GM18520 (cell line): ENCODE data around the gene TMEM123.

Experiments
- ATAC-seq: cut with Tn5 transposase; IDR thresholded peaks from one replicate; pipeline ENCODE4 v1.9.1; 2021; ENCODE audit not compliant: unreplicated experiment

TMEM123 gene

GRCh38 chr11:102426570-102426969 is 26.0 kb downstream of the TMEM123 start:
- ATAC-seq, result no peak

- no peak for ATAC-seq
Observed at GRCh38 chr11:102426000-102426399, 26.6 kb downstream of the TMEM123 start.

- ATAC-seq, result no peak
Observed at GRCh38 chr11:102423936-102424335, 28.6 kb downstream of the TMEM123 start.

- ATAC-seq, result no peak
Observed at GRCh38 chr11:102422817-102423712, 29.5 kb downstream of the TMEM123 start.

GRCh38 chr11:102421261-102421660 is 31.3 kb downstream of the TMEM123 start:
- no peak for ATAC-seq

- peak; percentile 93 for ATAC-seq
Observed at GRCh38 chr11:102420547-102420946, 32.0 kb downstream of the TMEM123 start.

- ATAC-seq, result no peak
Observed at GRCh38 chr11:102419181-102419580, 33.4 kb downstream of the TMEM123 start.

GRCh38 chr11:102416976-102417375 is 35.6 kb downstream of the TMEM123 start:
- ATAC-seq, result no peak

- ATAC-seq, result no peak
Observed at GRCh38 chr11:102415304-102415916, 37.2 kb downstream of the TMEM123 start.

GRCh38 chr11:102414559-102414958 is 38.0 kb downstream of the TMEM123 start:
- ATAC-seq, result no peak

- ATAC-seq, result no peak
Observed at GRCh38 chr11:102413497-102413896, 39.1 kb downstream of the TMEM123 start.

GRCh38 chr11:102411142-102411541 is 41.4 kb downstream of the TMEM123 start:
- ATAC-seq, result no peak

- no peak for ATAC-seq
Observed at GRCh38 chr11:102410382-102410784, 42.2 kb downstream of the TMEM123 start.

- no peak for ATAC-seq
Observed at GRCh38 chr11:102408339-102408738, 44.2 kb downstream of the TMEM123 start.

GRCh38 chr11:102407901-102408300 is 44.7 kb downstream of the TMEM123 start:
- no peak for ATAC-seq

GRCh38 chr11:102406099-102406498 is 46.5 kb downstream of the TMEM123 start:
- no peak for ATAC-seq

- ATAC-seq, result no peak
Observed at GRCh38 chr11:102405501-102405900, 47.1 kb downstream of the TMEM123 start.

GRCh38 chr11:102402548-102402947 is 50.0 kb downstream of the TMEM123 start:
- no peak for ATAC-seq

GRCh38 chr11:102401905-102402304 is 50.7 kb downstream of the TMEM123 start:
- no peak for ATAC-seq

- ATAC-seq, result no peak
Observed at GRCh38 chr11:102400603-102401002, 52.0 kb downstream of the TMEM123 start.

- no peak for ATAC-seq
Observed at GRCh38 chr11:102399189-102399588, 53.4 kb downstream of the TMEM123 start.

- ATAC-seq, result no peak
Observed at GRCh38 chr11:102398297-102398696, 54.3 kb downstream of the TMEM123 start.
